HepG2 (cell line): Measurements from ENCODE around the gene MTOR. TPM values are rescaled to one million over a fixed set of nuclear protein-coding genes. Genes with fewer than 3 reads are reported as not detected.

Experiments
- BRF2 ChIP-seq: sonication (generic); formaldehyde crosslinking; IDR thresholded peaks from 2 replicates; pipeline ENCODE4 v1.8.1; 2022; ENCODE audit warnings: mild to moderate bottlenecking, missing genetic modification reagents
- FOXA1 ChIP-seq, 2 experiments: fragments of 450-650 bp in 1 of 2; sonication (generic) in 1 of 2; formaldehyde crosslinking in 1 of 2; IDR thresholded peaks; 2 replicates each; pipeline versions ENCODE4 v1.4.0 to v1.6.1; 2016 to 2020; ENCODE audit warnings: missing genetic modification reagents in 1 of 2
- FOXP1 ChIP-seq, 2 experiments: fragments of 450-650 bp in 1 of 2; IDR thresholded peaks; 2 replicates each; pipeline ENCODE4 v1.6.1; 2017 to 2018; ENCODE audit warnings: antibody characterized with exemption in 1 of 2
- KDM5A ChIP-seq: fragments of 200-600 bp; sonication (generic); IDR thresholded peaks from 2 replicates; pipeline ENCODE4 v1.7.0; 2018; ENCODE audit warnings: antibody characterized with exemption, mild to moderate bottlenecking, low read length, borderline replicate concordance
- MEIS2 ChIP-seq: sonication (generic); formaldehyde crosslinking; IDR thresholded peaks from 2 replicates; pipeline ENCODE4 v1.9.0; 2021; ENCODE audit warnings: mild to moderate bottlenecking, missing genetic modification reagents
- RAD21 ChIP-seq: fragments of 450-650 bp; formaldehyde crosslinking; IDR thresholded peaks from 2 replicates; pipeline ENCODE4 v1.5.0; 2020; ENCODE audit warnings: mild to moderate bottlenecking
- SNAI1 ChIP-seq: sonication (generic); formaldehyde crosslinking; IDR thresholded peaks from 2 replicates; pipeline ENCODE4 v1.5.0; 2020; ENCODE audit warnings: mild to moderate bottlenecking, missing genetic modification reagents, borderline replicate concordance
- SNAPC4 ChIP-seq: sonication (generic); formaldehyde crosslinking; IDR thresholded peaks from 2 replicates; pipeline ENCODE4 v1.4.0; 2020; ENCODE audit warnings: mild to moderate bottlenecking, missing genetic modification reagents
- SSRP1 ChIP-seq: IDR thresholded peaks from 2 replicates; pipeline ENCODE4 v1.6.1; 2016; ENCODE audit warnings: control low read depth
- TCF7 ChIP-seq: sonication (generic); IDR thresholded peaks from 2 replicates; pipeline ENCODE4 v1.6.1; 2016; ENCODE audit warnings: antibody characterized with exemption, low read depth
- TRIM24 ChIP-seq: sonication (generic); formaldehyde crosslinking; IDR thresholded peaks from 2 replicates; pipeline ENCODE4 v1.8.0; 2022; ENCODE audit warnings: mild to moderate bottlenecking, missing genetic modification reagents
- ZBTB39 ChIP-seq: sonication (generic); formaldehyde crosslinking; IDR thresholded peaks from 2 replicates; pipeline ENCODE4 v1.5.0; 2020; ENCODE audit warnings: missing genetic modification reagents
- ZKSCAN5 ChIP-seq: sonication (generic); formaldehyde crosslinking; IDR thresholded peaks from 2 replicates; pipeline ENCODE4 v1.5.1; 2020; ENCODE audit warnings: mild to moderate bottlenecking, missing genetic modification reagents
- ZMAT5 ChIP-seq: sonication (generic); formaldehyde crosslinking; IDR thresholded peaks from 2 replicates; pipeline ENCODE4 v1.5.0; 2020; ENCODE audit warnings: mild to moderate bottlenecking, low read depth, missing genetic modification reagents, borderline replicate concordance
- ZNF10 ChIP-seq: sonication (generic); formaldehyde crosslinking; IDR thresholded peaks from 2 replicates; pipeline ENCODE4 v1.4.0; 2020; ENCODE audit warnings: mild to moderate bottlenecking, low read depth, missing genetic modification reagents, borderline replicate concordance
- ZNF101 ChIP-seq: sonication (generic); formaldehyde crosslinking; IDR thresholded peaks from 2 replicates; pipeline ENCODE4 v1.4.0; 2020; ENCODE audit warnings: mild to moderate bottlenecking, low read depth, missing genetic modification reagents, borderline replicate concordance
- ZNF12 ChIP-seq: sonication (generic); formaldehyde crosslinking; IDR thresholded peaks from 2 replicates; pipeline ENCODE4 v1.5.0; 2020; ENCODE audit warnings: missing genetic modification reagents
- ZNF331 ChIP-seq: sonication (generic); formaldehyde crosslinking; IDR thresholded peaks from 2 replicates; pipeline ENCODE4 v1.4.0; 2020; ENCODE audit warnings: missing genetic modification reagents
- ZNF431 ChIP-seq: sonication (generic); formaldehyde crosslinking; IDR thresholded peaks from 2 replicates; pipeline ENCODE4 v1.9.0; 2022; ENCODE audit warnings: missing genetic modification reagents, low read depth, mild to moderate bottlenecking, borderline replicate concordance
- ZNF556 ChIP-seq: sonication (generic); formaldehyde crosslinking; IDR thresholded peaks from 2 replicates; pipeline ENCODE4 v1.4.0; 2020; ENCODE audit warnings: mild to moderate bottlenecking, missing genetic modification reagents, borderline replicate concordance
- ZNF7 ChIP-seq: IDR thresholded peaks from 2 replicates; pipeline ENCODE4 v1.6.1; 2016; ENCODE audit warnings: missing biosample characterization, missing genetic modification reagents
- polyA plus RNA-seq, 8 experiments: library from polyadenylated mRNA; depleted of rRNA in 3 of 8; stranded (reverse) in 7 of 8; unstranded in 1 of 8; fragments of >200 nt; fragmentation: Illumina TruSeq in 4 of 8; extraction: Trizol in 4 of 8; gene quantifications; 2 replicates each; pipeline versions ENCODE4 v1.2.1 to v1.2.3, GENCODE V29; 2011 to 2016; ENCODE audit warnings: low read depth in 4 of 8, missing spikeins in 1 of 8, mixed read lengths in 1 of 8; ENCODE audit not compliant: insufficient read depth in 1 of 8
- total RNA-seq, 5 experiments: library from RNA; depleted of rRNA; stranded (reverse); fragments of >200 nt; fragmentation: Illumina TruSeq; extraction: Trizol; gene quantifications; 2 replicates each; pipeline ENCODE4 v1.2.3, GENCODE V29; 2016; ENCODE audit warnings: low read depth in 1 of 5

Gene MTOR
- total and polyA plus RNA-seq, 2 of the 13 experiments (the other 11 are each of a cell fraction or from before 2014, with no cell fraction given): 24.6 to 34.6 TPM

GRCh38 chr1:11099310-11100148, 162.8 kb downstream of the MTOR start, which contains the start of gene EXOSC10 (continued):
- peak; percentile 34; the same call in 1 of the 2 replicates for TF ChIP-seq RAD21 (CRISPR knock-in tag)
- TF ChIP-seq ZNF331 (CRISPR knock-in tag): no peak; the same call in 1 of the 2 replicates
- no peak for TF ChIP-seq SNAPC4 (CRISPR knock-in tag)
- peak; percentile 94 for TF ChIP-seq KDM5A
- no peak for TF ChIP-seq BRF2 (CRISPR knock-in tag)
- no peak for TF ChIP-seq FOXA1 (IDR thresholded peaks at IDR 0.05)
- TF ChIP-seq FOXA1 (CRISPR knock-in tag; IDR thresholded peaks at IDR 0.05): no peak
- peak; percentile 68; the same call in 1 of the 2 replicates for TF ChIP-seq MEIS2 (CRISPR knock-in tag)
- TF ChIP-seq TRIM24: no peak
- TF ChIP-seq ZNF10: no peak
- TF ChIP-seq FOXP1 (IDR thresholded peaks at IDR 0.05): no peak
- no peak for TF ChIP-seq FOXP1 (CRISPR knock-in tag; IDR thresholded peaks at IDR 0.05)
- TF ChIP-seq ZKSCAN5 (CRISPR knock-in tag): no peak
- TF ChIP-seq TCF7: no peak
- TF ChIP-seq SNAI1 (CRISPR knock-in tag): no peak
- no peak for TF ChIP-seq ZNF12 (CRISPR knock-in tag)
- no peak for TF ChIP-seq ZMAT5
- no peak for TF ChIP-seq ZNF556 (CRISPR knock-in tag)
- no peak for TF ChIP-seq ZNF431
- no peak for TF ChIP-seq SSRP1 (CRISPR knock-in tag)
- TF ChIP-seq ZNF7: no peak
- no peak for TF ChIP-seq ZBTB39
- no peak for TF ChIP-seq ZNF101
